ENCODE measurements around the gene MRO.

MRO gene

GRCh38 chr18:50832754-50833153, 12.9 kb upstream of the MRO start:
- peaks cover 4% of the 10 kb centered on the region for H3K27me3 ChIP-seq (replicated peaks; ENCODE audit: control insufficient read depth, insufficient read depth, low read length)
- H3K4me1 ChIP-seq (ENCODE audit: control insufficient read depth, insufficient read depth, low read length) = peaks cover 8% of the 10 kb centered on the region
- H3K9me3 ChIP-seq (ENCODE audit: control insufficient read depth, low read length) = no peaks in the 10 kb centered on the region
- no peak overlapping the region for H3K4me3 ChIP-seq (ENCODE audit: low read length)
- DNase-seq (ENCODE audit: low read depth) = no peak
- H3K36me3 ChIP-seq (ENCODE audit: control insufficient read depth, insufficient read depth, low read length, severe bottlenecking) = no peaks in the 10 kb centered on the region
- no peak overlapping the region for H3K9ac ChIP-seq (ENCODE audit: low read length)

- Histone ChIP-seq H3K9ac (ENCODE audit: low read length) (no peak overlapping the region), H3K9me3 (ENCODE audit: control insufficient read depth, low read length) (no peaks in the 10 kb centered on the region), H3K36me3 (ENCODE audit: control insufficient read depth, insufficient read depth, low read length, severe bottlenecking) (no peaks in the 10 kb centered on the region), H3K4me3 (ENCODE audit: low read length) (no peak overlapping the region), H3K4me1 (ENCODE audit: control insufficient read depth, insufficient read depth, low read length) (no peaks in the 10 kb centered on the region), H3K27me3 (replicated peaks; ENCODE audit: control insufficient read depth, insufficient read depth, low read length) (peaks cover 4% of the 10 kb centered on the region)
- DNase-seq (ENCODE audit: low read depth) = no peak
Observed at GRCh38 chr18:50830544-50830943, 10.7 kb upstream of the MRO start.

- Histone ChIP-seq H3K9me3 (ENCODE audit: control insufficient read depth, low read length) (no peaks in the 10 kb centered on the region), H3K4me3 (ENCODE audit: low read length) (no peak overlapping the region), H3K27me3 (replicated peaks; ENCODE audit: control insufficient read depth, insufficient read depth, low read length) (peaks cover 4% of the 10 kb centered on the region), H3K9ac (ENCODE audit: low read length) (no peak overlapping the region), H3K4me1 (ENCODE audit: control insufficient read depth, insufficient read depth, low read length) (no peaks in the 10 kb centered on the region), H3K36me3 (ENCODE audit: control insufficient read depth, insufficient read depth, low read length, severe bottlenecking) (no peaks in the 10 kb centered on the region)
- no peak for DNase-seq (ENCODE audit: low read depth)
Observed at GRCh38 chr18:50829644-50830043, 9.8 kb upstream of the MRO start.

GRCh38 chr18:50826027-50826426, 6.2 kb upstream of the MRO start:
- H3K36me3 ChIP-seq (ENCODE audit: control insufficient read depth, insufficient read depth, low read length, severe bottlenecking) = no peaks in the 10 kb centered on the region
- H3K4me1 ChIP-seq (ENCODE audit: control insufficient read depth, insufficient read depth, low read length) = peaks cover 11% of the 10 kb centered on the region
- H3K4me3 ChIP-seq (ENCODE audit: low read length) = no peak overlapping the region
- H3K9me3 ChIP-seq (ENCODE audit: control insufficient read depth, low read length) = no peaks in the 10 kb centered on the region
- no peaks in the 10 kb centered on the region for H3K27me3 ChIP-seq (replicated peaks; ENCODE audit: control insufficient read depth, insufficient read depth, low read length)
- no peak for DNase-seq (ENCODE audit: low read depth)
- H3K9ac ChIP-seq (ENCODE audit: low read length) = no peak overlapping the region

GRCh38 chr18:50825621-50826020, 5.8 kb upstream of the MRO start:
- no peak for DNase-seq (ENCODE audit: low read depth)
- H3K36me3 ChIP-seq (ENCODE audit: control insufficient read depth, insufficient read depth, low read length, severe bottlenecking) = no peaks in the 10 kb centered on the region
- no peak overlapping the region for H3K9ac ChIP-seq (ENCODE audit: low read length)
- peaks cover 15% of the 10 kb centered on the region for H3K4me1 ChIP-seq (ENCODE audit: control insufficient read depth, insufficient read depth, low read length)
- no peak overlapping the region for H3K4me3 ChIP-seq (ENCODE audit: low read length)
- H3K9me3 ChIP-seq (ENCODE audit: control insufficient read depth, low read length) = no peaks in the 10 kb centered on the region
- no peaks in the 10 kb centered on the region for H3K27me3 ChIP-seq (replicated peaks; ENCODE audit: control insufficient read depth, insufficient read depth, low read length)

- Histone ChIP-seq H3K27me3 (replicated peaks; ENCODE audit: control insufficient read depth, insufficient read depth, low read length) (no peaks in the 10 kb centered on the region), H3K4me1 (ENCODE audit: control insufficient read depth, insufficient read depth, low read length) (peaks cover 40% of the 10 kb centered on the region), H3K36me3 (ENCODE audit: control insufficient read depth, insufficient read depth, low read length, severe bottlenecking) (no peaks in the 10 kb centered on the region), H3K9me3 (ENCODE audit: control insufficient read depth, low read length) (no peaks in the 10 kb centered on the region), H3K4me3 (ENCODE audit: low read length) (no peak overlapping the region), H3K9ac (ENCODE audit: low read length) (no peak overlapping the region)
- DNase-seq (ENCODE audit: low read depth) = no peak
Observed at GRCh38 chr18:50822756-50823155, 2.9 kb upstream of the MRO start.

- H3K9me3 ChIP-seq (ENCODE audit: control insufficient read depth, low read length) = no peaks in the 10 kb centered on the region
- peaks cover 49% of the 10 kb centered on the region for H3K4me1 ChIP-seq (ENCODE audit: control insufficient read depth, insufficient read depth, low read length)
- H3K36me3 ChIP-seq (ENCODE audit: control insufficient read depth, insufficient read depth, low read length, severe bottlenecking) = no peaks in the 10 kb centered on the region
- peak overlapping the region; percentile 77 for H3K9ac ChIP-seq (ENCODE audit: low read length)
- no peaks in the 10 kb centered on the region for H3K27me3 ChIP-seq (replicated peaks; ENCODE audit: control insufficient read depth, insufficient read depth, low read length)
- peak overlapping the region; percentile 75 for H3K4me3 ChIP-seq (ENCODE audit: low read length)
- no peak for DNase-seq (ENCODE audit: low read depth)
Observed at GRCh38 chr18:50820901-50821520, 1.2 kb upstream of the MRO start.

- Histone ChIP-seq H3K4me1 (ENCODE audit: control insufficient read depth, insufficient read depth, low read length) (peaks cover 49% of the 10 kb centered on the region), H3K4me3 (ENCODE audit: low read length) (peak overlapping the region; percentile 75), H3K36me3 (ENCODE audit: control insufficient read depth, insufficient read depth, low read length, severe bottlenecking) (no peaks in the 10 kb centered on the region), H3K27me3 (replicated peaks; ENCODE audit: control insufficient read depth, insufficient read depth, low read length) (no peaks in the 10 kb centered on the region), H3K9me3 (ENCODE audit: control insufficient read depth, low read length) (no peaks in the 10 kb centered on the region), H3K9ac (ENCODE audit: low read length) (peak overlapping the region; percentile 77)
- DNase-seq (ENCODE audit: low read depth) = peak; percentile 29
Observed at GRCh38 chr18:50819027-50819727, 639 bp downstream of the MRO start.

GRCh38 chr18:50816419-50817166, 3.2 kb downstream of the MRO start:
- H3K4me3 ChIP-seq (ENCODE audit: low read length) = no peak overlapping the region
- peaks cover 2% of the 10 kb centered on the region for H3K9me3 ChIP-seq (ENCODE audit: control insufficient read depth, low read length)
- H3K36me3 ChIP-seq (ENCODE audit: control insufficient read depth, insufficient read depth, low read length, severe bottlenecking) = no peaks in the 10 kb centered on the region
- H3K27me3 ChIP-seq (replicated peaks; ENCODE audit: control insufficient read depth, insufficient read depth, low read length) = no peaks in the 10 kb centered on the region
- H3K4me1 ChIP-seq (ENCODE audit: control insufficient read depth, insufficient read depth, low read length) = peaks cover 44% of the 10 kb centered on the region
- no peak overlapping the region for H3K9ac ChIP-seq (ENCODE audit: low read length)
- peak; percentile 86 for DNase-seq (ENCODE audit: low read depth)

GRCh38 chr18:50814395-50814794, 5.4 kb downstream of the MRO start:
- H3K4me1 ChIP-seq (ENCODE audit: control insufficient read depth, insufficient read depth, low read length) = peaks cover 25% of the 10 kb centered on the region
- no peaks in the 10 kb centered on the region for H3K36me3 ChIP-seq (ENCODE audit: control insufficient read depth, insufficient read depth, low read length, severe bottlenecking)
- no peak overlapping the region for H3K4me3 ChIP-seq (ENCODE audit: low read length)
- no peak overlapping the region for H3K9ac ChIP-seq (ENCODE audit: low read length)
- peaks cover 2% of the 10 kb centered on the region for H3K9me3 ChIP-seq (ENCODE audit: control insufficient read depth, low read length)
- no peak for DNase-seq (ENCODE audit: low read depth)
- H3K27me3 ChIP-seq (replicated peaks; ENCODE audit: control insufficient read depth, insufficient read depth, low read length) = no peaks in the 10 kb centered on the region

GRCh38 chr18:50813353-50813752, 6.5 kb downstream of the MRO start:
- peaks cover 14% of the 10 kb centered on the region for H3K4me1 ChIP-seq (ENCODE audit: control insufficient read depth, insufficient read depth, low read length)
- DNase-seq (ENCODE audit: low read depth) = no peak
- H3K36me3 ChIP-seq (ENCODE audit: control insufficient read depth, insufficient read depth, low read length, severe bottlenecking) = no peaks in the 10 kb centered on the region
- no peak overlapping the region for H3K9ac ChIP-seq (ENCODE audit: low read length)
- H3K4me3 ChIP-seq (ENCODE audit: low read length) = no peak overlapping the region
- no peaks in the 10 kb centered on the region for H3K27me3 ChIP-seq (replicated peaks; ENCODE audit: control insufficient read depth, insufficient read depth, low read length)
- peaks cover 2% of the 10 kb centered on the region for H3K9me3 ChIP-seq (ENCODE audit: control insufficient read depth, low read length)

All from adipocyte (in vitro differentiated cells).